RKO (cell line): ENCODE results near the gene GHRH.
A peak's percentile ranks its signal among the peaks of the same experiment; 100 is the strongest.

Experiments
- DNase-seq: peaks from one replicate; pipeline ENCODE4 v3.0.0-alpha.2; 2016; ENCODE audit warnings: low spot score

Gene GHRH

DNA sequence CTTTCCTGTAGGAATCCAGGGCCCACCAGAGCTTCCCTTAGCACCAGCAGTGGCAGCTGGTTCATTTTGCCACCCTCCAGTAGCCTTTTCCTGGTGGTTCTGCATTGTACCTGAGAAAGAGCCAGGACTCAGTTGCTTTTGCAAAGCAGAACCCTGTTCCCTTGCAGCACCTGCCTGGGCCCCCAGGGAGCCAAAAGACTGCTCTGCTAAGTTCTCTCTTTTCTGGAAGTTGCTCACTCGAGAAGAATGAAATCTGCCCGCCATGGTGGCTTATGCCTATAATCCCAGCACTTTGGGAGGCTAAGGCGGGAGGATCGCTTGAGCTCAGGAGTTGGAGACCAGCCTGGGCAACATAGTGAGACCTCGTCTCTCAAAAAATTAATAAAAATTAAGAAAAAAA lies 24.0 kb downstream of the GHRH start:
- no peak for DNase-seq

GRCh38 chr20:37236462-37236861 lies 25.2 kb downstream of the GHRH start:
- DNase-seq = no peak

GRCh38 chr20:37235065-37235464 lies 26.5 kb downstream of the GHRH start:
- DNase-seq = no peak

GRCh38 chr20:37234254-37234581 lies 27.4 kb downstream of the GHRH start:
- no peak for DNase-seq

- no peak for DNase-seq
These were observed 27.9 kb downstream of the GHRH start for GRCh38 chr20:37233548-37234253.

DNA sequence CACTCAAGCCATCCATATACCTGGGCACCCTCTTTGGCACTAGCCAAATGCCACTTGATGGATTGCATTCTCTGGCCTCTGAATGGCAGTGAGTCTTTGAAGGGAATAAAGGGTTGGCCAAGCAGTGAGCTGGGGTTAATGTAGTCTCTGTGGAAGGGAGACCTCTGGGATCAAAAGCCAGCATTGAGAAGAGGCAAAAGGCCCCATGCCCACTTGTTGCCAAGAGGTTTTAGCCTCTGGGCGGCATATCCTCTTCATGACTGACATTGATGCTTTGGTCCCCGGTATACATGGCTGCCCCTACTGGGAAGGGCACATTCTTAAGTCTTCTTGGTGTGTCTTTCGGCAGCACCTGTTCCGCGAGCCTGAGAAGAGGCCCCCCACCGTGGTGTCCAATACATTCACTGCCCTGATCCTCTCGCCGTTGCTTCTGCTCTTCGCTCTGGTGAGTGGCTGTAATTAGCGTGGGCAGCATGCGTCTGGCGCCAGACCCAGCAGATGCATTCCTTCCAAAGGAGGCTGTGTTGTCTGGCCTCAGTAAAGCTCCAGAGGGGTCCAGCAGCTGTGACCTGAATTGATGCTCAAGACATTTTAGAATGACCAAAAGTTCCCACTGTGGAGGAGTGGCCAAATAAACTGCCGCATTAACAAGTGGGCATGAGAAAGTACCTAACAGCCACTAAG lies 29.5 kb downstream of the GHRH start:
- no peak for DNase-seq

DNA sequence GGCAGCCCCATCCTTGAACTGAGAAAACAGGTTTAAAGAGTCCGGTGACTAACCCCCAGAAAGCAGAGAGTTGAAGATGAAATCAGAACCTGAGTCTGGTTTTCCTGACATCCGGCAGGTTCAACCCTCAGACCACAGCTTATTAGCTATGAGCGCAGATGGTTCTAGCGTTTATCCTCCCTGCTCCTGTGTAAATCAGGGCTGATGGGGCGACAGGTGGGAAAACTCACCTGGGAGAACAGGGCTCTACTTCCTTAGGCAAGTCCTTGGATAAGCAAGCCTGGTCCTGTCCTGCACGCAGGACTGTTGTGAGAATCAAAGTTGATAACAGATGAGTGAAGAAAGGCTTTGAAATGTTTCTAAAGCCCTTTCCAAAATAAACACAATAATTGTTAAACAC lies 31.4 kb downstream of the GHRH start:
- DNase-seq = no peak

DNA sequence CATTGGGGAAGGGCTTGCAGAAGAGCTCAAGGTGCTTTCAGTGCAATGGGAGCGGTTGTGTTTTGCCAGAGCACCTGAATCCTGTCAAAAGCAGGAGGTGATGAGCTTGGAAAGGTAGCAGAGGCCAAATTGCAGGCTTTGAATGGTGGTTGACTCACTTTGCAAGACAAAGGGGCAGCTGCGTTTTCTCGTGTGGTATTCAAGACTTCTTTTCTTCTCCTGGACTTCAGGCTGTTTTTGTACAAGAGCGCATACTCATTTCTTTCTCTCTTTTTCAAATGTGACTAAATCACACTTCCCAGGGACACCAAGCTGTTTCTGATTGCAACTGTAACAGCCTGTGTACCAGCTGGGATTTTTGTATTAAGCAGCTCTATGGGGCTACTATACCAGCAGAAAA lies 32.3 kb downstream of the GHRH start:
- no peak for DNase-seq

- no peak for DNase-seq
These were observed 33.0 kb downstream of the GHRH start for GRCh38 chr20:37228656-37229055.

- no peak for DNase-seq
These were observed 33.5 kb downstream of the GHRH start for GRCh38 chr20:37228082-37228481.

GRCh38 chr20:37226889-37227288 lies 34.7 kb downstream of the GHRH start:
- no peak for DNase-seq

DNA sequence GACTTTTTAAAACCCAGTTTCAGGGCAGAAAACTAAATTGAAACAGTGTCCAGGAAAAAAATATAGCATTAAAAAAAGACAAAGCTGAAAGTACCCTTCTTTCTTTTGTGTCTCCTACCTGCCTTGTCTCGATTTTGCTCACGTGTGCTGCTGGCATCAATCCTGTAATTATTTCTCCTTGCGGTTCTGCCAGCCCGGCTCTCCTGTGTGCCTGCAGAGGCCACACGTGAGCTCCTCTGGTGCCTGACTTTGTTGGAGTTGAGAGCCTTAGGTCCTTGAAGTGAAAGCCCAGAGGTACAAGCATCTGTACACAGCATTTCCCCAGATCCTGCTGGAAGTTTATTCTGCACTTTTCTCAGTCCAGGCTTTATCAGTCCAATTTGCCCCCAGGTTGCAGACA lies 36.5 kb downstream of the GHRH start:
- DNase-seq = no peak

GRCh38 chr20:37223053-37223452 lies 38.6 kb downstream of the GHRH start:
- DNase-seq = peak; percentile 78

GRCh38 chr20:37222086-37222485 lies 39.5 kb downstream of the GHRH start:
- DNase-seq = no peak

- DNase-seq = no peak
These were observed 40.9 kb downstream of the GHRH start for GRCh38 chr20:37220731-37221130.

DNA sequence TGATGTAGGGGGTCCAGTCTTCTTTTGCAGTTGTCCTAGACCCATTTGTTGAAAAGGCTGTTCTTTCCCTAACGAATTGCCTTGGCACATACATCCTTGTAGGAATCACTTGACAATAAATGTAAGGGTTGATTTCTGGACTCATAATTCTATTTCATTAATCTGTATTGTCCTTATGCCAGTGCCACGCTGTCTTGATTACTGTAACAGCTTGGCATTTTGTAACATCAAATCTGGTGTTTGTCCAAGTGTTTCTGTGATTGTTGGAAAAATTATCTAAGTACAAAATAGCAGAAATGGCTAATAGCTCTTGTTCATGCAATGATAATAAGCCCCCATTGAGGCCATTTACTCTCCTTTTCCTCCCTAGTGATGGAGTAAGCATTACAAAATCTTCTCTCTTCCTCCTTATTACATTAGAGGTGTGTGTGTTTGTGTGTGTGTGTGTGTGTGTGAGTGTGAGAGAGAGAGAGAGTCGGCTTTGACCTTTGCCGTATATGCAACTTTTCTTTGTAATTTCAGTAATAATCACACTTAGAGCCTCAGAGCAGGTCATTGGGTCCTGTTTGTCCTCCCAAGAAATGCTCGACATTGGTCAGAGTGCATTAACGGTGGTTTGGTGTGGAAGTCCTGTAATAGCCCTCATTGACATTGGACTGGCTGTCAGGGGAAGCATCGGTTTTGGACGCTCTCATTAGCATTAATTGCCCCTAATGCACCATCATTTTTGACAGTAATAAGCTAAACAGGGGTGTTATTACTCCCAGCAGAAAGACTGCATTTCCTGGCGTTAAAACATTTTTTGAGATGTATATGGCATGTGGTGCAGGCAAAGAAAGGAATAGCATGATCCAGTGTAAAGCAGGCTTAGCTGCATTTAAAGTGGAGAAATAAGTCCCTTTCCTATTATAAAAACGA lies 41.6 kb downstream of the GHRH start:
- DNase-seq = no peak

DNA sequence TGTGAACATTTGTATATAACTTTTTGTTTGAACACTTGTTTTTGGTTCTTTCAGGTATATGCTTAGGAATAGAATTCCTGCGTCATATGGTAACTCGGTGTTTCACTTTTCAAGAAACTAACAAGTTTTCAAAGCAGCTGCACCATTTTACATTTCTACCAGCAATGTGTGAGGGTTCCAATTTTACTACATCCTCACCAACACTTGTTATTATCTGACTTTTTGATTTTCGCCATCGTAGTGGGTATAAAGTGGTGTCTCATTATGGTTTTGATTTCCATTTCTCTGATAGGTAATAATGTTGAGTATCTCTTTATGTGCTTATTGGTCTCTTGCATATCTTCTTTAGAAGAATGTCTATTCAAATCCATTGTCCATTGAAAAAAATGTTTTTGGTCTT lies 42.6 kb downstream of the GHRH start:
- no peak for DNase-seq

- no peak for DNase-seq
These were observed 43.2 kb downstream of the GHRH start for GRCh38 chr20:37218441-37218840.

GRCh38 chr20:37209661-37210314 lies 51.8 kb downstream of the GHRH start:
- no peak for DNase-seq

DNA sequence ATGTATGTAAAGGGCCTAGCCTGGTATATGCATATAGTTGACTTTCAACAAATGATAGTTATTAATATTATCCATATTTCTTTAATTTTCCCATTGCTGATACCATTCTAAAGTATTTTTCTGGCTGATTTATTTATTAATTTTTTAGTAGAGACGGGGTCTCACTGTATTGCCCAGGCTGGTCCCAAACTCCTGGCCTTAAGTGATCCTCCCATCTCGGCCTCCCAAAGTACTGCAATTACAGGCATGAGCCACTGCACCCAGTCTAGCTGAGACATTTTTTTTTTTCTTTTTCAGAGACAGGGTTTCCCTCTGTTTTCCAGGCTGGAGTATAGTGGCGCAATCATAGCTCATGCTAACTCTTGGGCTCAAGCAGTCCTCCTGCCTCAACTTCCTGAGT lies 52.4 kb downstream of the GHRH start:
- no peak for DNase-seq

DNA sequence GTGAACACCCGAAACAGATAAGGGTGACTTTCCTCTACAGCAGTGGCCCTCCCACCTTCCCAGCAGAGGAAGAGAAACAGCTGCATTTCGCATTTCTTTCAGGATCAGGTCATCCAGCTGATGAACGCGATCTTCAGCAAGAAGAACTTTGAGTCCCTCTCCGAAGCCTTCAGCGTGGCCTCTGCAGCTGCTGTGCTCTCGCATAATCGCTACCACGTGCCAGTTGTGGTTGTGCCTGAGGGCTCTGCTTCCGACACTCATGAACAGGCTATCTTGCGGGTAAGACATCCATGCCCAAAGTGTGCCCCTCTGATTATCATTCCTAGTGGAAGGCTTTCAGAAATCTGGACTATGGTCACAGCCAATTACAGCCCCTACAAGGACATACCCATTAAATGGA lies 54.4 kb downstream of the GHRH start:
- no peak for DNase-seq

GRCh38 chr20:37205794-37206193 lies 55.8 kb downstream of the GHRH start:
- DNase-seq = no peak

GRCh38 chr20:37205130-37205529 lies 56.5 kb downstream of the GHRH start:
- DNase-seq = no peak
